GM12801 (cell line): Measurements from ENCODE around the gene FAM114A2.

Experiments used
- TF ChIP-seq, protein P1 (sequence below): IDR thresholded peaks from one replicate; pipeline ENCODE4 v1.5.1; 2011; ENCODE audit warnings: control low read depth; ENCODE audit not compliant: insufficient read length; ENCODE audit errors: extremely low read depth

The FAM114A2 gene

DNA sequence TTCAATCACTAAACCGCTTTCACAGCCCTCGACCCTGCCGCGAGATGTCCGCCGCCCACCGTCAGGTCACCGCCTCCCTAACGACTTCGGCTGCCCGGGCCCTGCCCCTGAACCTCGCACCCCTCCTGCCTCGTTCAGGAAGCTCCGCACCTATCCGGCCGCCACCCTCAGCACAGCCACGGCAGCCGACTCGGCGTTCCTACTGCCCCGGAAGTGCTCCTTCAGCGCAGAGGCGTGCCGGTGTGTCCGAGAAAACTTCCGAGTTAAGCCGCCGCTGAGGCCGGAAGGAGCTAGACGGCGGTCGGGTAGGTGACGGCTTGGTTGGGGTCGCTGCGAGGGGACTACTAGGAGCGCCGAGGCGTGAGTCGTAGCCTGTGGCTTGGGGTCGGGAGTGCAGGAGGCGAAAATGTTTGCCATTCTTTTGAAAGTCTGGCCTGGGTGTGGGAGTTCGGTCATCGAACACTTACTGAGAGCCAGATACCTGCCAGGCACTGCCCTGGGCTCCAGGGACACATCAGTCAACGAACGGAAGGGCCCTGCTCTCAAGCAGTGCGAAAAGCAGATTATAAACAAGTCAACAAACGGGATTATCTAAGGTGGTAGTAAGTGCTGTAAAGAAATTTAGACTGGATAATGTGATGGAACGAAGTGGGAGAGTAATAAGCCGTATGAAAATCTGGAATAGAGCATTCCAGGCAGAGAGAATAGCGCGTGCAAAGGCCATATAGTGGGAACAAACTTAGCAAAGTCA lies at the start of gene FAM114A2, which contains the start of gene MFAP3:
TSS of gene FAM114A2 (minus strand) at position 204 of the 751 bp plus-strand sequence. CDS start 3,957 bp downstream, outside the sequence.
TSS of gene MFAP3 (plus strand) at position 261 of the 751 bp plus-strand sequence. CDS start 10,756 bp downstream, outside the sequence.
- TF ChIP-seq, protein P1, sequence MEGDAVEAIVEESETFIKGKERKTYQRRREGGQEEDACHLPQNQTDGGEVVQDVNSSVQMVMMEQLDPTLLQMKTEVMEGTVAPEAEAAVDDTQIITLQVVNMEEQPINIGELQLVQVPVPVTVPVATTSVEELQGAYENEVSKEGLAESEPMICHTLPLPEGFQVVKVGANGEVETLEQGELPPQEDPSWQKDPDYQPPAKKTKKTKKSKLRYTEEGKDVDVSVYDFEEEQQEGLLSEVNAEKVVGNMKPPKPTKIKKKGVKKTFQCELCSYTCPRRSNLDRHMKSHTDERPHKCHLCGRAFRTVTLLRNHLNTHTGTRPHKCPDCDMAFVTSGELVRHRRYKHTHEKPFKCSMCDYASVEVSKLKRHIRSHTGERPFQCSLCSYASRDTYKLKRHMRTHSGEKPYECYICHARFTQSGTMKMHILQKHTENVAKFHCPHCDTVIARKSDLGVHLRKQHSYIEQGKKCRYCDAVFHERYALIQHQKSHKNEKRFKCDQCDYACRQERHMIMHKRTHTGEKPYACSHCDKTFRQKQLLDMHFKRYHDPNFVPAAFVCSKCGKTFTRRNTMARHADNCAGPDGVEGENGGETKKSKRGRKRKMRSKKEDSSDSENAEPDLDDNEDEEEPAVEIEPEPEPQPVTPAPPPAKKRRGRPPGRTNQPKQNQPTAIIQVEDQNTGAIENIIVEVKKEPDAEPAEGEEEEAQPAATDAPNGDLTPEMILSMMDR, result no peak

DNA sequence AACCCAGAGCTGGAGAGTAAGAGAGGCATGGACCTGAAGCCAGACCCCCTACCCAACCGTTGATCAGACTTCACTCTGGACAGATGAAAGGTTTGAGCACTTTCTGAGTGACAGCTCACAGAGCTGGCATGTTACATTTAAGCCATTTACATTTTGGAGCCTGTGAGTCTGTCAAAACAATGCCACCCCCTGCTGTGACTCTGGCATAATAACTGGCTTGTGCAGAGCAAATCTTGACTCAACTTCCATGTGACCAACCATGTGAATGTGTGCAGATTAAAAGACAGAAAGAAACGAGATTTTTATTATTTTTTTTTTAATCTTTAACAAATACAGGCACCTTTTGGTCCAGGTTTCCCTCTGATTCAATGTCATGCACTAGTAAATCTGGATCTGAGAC lies 48.5 kb upstream of the FAM114A2 start:
- TF ChIP-seq, protein P1, result no peak

DNA sequence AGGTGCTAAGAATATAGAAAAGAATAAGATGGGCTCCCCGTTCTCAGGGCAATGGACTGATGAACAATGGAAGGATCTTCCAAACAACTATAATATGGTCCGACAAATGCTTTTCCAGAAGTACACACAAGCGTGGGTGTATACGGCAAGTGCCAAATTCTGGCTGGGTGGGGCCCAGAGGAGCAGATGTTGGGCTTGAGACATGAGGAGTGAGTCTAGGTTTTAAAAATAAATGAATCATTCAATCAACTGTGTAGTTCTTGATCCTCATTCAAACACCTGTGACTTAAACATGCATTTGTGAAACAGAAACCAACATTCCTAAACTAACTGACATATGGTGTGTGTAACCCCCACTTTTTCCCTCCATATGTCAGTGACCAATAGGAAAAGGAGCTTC lies 47.9 kb upstream of the FAM114A2 start:
- TF ChIP-seq, protein P1, result no peak

DNA sequence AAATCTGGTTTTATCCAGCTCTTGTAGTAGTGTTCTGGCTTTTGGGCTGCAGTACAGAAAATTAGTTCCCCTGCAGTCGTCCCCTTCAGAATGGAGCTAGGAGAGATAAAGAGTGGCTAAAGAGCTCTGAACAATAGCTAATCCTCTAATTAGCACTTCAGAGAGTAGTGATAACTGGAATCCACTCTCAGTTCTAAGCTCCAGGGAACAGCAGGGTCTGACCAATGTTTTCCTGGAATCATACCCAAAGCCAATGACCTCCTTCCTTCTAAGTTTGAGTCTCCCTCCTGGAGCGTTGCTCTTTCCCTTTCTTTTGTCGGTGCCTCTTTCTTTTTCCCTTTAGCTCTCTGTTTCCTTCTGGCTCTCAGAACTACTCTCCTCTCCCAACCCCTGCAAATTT lies 47.4 kb upstream of the FAM114A2 start:
- TF ChIP-seq, protein P1, result no peak

DNA sequence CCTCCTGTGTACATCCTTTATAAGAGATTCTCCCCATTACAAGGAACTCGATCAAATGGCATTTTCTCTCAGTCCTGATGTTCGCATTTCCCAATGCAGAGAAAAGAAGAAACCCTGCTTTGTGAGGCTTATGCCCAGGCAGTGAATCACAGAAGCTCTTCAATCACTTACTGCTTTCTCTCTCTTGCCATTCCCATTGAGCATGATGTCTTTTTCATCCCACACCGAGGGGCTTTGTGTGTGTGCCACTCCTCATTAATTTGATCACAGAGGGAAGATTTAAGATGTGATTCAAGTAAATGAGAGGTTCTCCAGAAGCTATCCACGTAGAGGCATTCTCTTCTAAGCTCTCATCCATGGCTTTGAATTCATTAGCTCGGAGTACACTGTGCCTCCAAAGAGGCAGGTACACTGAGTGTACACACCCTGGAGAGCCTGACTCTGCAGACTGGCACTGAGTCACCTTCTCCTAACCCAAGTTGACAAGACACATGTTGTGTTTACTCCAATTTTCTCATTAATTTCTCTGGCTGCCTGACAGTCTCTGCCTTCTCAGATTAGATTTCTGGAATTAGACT lies 45.4 kb upstream of the FAM114A2 start:
- TF ChIP-seq, protein P1, result no peak

DNA sequence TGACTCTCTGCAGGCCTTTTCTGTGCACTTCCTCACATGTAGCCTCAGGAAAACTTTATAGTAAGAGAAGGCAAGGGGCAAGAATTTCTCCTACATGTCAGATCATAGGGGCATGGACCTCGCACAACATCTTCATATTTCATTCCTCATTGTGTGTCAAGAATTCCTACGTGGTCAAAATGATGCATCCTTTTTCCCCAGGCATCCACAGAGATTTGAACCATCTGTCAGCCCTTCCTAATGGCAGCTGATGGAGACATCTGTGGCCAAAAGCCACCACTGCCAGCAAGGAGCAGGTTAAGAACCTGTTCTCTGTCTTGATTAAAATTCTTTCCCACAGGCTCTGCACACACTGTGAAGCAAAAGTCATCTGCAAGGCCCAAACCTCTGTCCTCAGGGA lies 42.5 kb upstream of the FAM114A2 start:
- TF ChIP-seq, protein P1, result no peak

DNA sequence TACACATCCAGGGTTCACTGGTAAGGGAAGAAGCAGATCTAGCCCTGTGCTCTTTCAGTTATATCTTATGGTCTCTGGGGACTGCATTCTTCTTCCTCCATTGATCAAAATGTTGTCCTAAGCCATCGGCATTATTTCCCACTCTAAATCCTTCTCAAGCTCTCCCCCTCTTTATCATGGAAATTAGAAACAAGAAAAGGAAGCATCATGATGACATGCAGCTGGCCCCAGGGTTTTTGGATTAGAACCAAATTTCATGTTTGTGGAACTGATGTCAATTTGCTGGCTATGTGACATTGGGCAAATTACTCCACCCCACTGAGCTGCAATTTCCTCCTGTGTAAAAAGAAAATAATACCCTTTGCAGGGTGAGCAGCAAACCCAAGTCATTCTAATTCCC lies 39.6 kb upstream of the FAM114A2 start:
- TF ChIP-seq, protein P1, result no peak
